ENCODE results near the gene SHISA9.

SHISA9 gene

DNA sequence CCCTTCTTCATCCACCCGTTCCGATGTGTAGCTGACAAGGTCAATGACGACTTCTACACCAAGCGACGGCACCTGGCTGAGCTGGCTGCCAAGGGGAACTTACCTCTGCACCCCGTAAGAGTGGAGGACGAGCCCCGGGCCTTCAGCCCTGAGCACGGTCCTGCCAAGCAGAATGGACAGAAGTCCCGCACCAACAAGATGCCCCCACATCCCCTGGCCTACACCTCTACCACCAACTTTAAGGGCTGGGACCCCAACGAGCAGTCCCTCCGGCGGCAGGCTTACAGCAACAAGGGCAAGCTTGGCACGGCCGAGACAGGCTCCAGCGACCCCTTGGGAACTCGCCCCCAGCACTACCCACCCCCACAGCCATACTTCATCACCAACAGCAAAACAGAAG lies 333.6 kb downstream of the SHISA9 start:
- DNase-seq (ENCODE audit: low read depth, low spot score): no peak
- H3K27ac ChIP-seq: no peak overlapping the region

DNA sequence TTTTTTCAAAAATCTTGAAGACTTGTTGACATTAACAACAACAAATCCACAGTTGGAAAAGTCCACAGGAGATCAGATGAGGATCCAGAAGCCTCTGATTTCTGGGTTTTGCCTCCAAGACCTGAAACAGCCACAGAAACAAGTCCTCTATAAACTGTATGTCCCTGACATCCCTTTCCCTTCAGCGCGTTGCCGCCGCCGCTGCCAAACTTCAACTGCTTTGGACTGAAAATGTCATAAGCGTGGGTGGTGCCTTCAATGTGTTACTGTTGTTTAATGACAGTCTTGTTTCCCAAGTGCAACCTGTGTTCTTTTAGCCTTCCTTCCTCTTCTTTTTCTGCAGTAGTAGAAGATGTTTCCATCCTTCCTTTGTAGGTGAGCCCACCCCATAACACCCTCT lies 334.9 kb downstream of the SHISA9 start:
- DNase-seq (ENCODE audit: low read depth, low spot score): no peak

DNA sequence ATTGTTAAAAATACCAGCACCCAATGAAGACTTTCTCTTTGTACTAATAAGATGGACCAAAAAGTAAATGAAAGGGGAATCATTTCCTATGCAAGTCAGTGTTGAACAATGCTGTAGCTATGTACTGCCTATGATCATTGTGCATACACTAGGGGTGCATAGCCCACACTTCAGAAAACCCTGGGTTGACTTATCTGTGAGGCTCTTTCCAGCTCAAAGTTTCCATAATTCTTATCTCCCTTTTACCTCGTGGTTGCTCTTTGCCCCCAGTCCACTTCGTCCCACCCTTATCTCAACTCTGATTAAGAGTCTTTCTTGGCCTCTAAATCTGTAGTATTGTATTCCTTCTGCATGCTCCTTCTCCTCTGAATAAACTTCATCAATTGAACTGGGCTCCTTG lies 336.8 kb downstream of the SHISA9 start:
- H3K27ac ChIP-seq: no peak overlapping the region
- no peak for DNase-seq (ENCODE audit: low read depth, low spot score)

More for the DNA sequence above, 334.9 kb downstream of the SHISA9 start:
- no peak overlapping the region for H3K27ac ChIP-seq

DNA sequence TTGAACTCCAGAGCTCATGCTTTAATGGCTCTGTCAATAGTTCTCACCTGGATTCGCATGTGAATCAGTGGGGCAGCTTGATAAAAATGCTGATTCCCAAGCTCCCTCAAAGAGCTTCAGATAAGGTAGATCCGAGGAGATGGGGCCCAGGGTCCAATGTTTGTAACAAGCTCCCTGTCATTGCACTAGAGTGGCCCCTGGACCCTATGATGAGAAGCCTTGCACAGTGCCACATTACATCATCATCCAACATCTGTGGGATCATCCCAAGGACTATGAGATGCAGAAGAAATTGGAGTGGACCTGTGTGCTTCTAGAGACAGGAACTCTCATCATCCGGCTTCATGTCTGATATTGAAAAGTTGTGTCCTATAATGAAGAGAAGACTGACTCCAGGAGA lies 340.8 kb downstream of the SHISA9 start:
- no peak for DNase-seq (ENCODE audit: low read depth, low spot score)

DNA sequence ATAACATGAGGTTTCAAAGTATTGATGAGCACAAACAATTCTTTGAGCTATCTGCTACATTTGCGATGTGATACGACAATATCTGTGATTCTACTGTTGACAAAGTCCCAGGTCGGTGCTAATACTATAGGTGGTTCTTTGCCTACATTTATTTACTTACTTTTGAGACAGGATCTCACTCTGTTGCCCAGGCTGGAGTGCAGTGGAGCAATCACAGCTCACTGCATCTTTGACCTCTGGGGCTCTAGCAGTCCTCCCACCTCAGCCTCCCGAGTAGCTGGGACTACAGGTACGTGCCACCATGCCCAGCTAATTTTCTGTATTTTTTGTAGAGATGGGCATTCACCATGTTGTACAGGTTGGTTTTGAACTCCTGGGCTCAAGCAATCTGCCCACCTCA lies 343.4 kb downstream of the SHISA9 start:
- H3K27ac ChIP-seq: no peak overlapping the region
- DNase-seq (ENCODE audit: low read depth, low spot score): no peak

More for the DNA sequence above, 340.8 kb downstream of the SHISA9 start:
- H3K27ac ChIP-seq: no peak overlapping the region

DNA sequence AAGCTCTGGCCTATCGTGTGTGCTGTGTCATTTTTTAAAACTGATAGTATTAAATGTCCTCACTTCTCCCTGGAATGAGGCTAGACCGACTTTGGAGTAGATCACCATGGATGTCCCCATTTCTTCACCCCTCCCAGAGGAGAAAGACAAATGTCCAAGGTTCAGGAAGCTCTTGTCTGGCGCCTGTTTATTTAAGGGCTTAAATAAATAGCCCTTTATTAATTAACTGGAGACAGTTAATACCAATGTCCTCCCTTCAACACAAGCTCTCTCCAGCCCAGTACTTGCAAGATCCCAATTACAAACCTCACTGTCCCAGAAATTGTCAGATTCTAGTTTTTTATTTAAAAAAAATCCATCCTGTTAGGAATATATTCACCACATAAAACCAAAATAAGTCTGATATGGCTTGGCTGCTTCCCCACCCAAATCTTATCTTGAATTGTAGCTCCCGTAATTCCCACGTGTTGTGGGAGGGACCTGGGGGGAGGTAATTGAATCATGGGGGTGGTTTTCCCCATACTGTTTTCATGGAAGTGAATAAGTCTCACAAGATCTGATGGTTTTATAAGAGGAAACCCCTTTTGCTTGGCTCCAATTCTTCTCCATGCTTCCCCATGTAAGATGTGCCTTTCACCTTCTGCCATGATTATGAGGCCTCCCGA lies 344.4 kb downstream of the SHISA9 start:
- no peak overlapping the region for H3K27ac ChIP-seq
- no peak for DNase-seq (ENCODE audit: low read depth, low spot score)

DNA sequence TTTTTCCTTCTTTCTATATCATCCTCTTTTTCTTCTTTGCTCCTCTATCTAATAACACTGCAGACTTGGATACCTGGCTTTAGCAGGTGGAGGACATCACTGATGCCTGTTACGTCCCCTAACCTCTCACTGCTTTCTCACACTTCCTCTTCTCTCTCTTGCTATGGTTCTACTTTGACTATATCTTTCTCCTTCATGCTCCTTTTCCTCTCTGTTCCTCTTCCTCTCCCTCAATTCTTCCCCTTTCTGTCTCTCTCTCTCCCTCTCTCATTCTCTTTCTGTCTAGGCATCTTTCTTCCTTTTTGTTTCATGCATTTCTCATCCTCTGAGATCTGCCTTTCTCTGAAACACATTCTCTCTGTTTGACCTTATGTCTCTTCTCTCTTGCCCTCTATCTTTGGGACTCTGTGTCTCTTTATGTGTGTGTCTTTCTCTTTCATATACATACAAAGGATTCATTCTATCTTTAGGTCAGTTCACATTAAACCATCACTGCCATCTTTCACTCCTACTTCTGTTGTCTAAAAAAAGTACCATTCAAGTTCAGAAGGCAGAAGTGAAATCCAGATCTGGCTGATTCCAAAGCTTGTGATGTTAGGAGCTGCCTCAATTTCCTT lies 353.7 kb downstream of the SHISA9 start:
- no peak overlapping the region for H3K27ac ChIP-seq
- DNase-seq (ENCODE audit: low read depth, low spot score): no peak

DNA sequence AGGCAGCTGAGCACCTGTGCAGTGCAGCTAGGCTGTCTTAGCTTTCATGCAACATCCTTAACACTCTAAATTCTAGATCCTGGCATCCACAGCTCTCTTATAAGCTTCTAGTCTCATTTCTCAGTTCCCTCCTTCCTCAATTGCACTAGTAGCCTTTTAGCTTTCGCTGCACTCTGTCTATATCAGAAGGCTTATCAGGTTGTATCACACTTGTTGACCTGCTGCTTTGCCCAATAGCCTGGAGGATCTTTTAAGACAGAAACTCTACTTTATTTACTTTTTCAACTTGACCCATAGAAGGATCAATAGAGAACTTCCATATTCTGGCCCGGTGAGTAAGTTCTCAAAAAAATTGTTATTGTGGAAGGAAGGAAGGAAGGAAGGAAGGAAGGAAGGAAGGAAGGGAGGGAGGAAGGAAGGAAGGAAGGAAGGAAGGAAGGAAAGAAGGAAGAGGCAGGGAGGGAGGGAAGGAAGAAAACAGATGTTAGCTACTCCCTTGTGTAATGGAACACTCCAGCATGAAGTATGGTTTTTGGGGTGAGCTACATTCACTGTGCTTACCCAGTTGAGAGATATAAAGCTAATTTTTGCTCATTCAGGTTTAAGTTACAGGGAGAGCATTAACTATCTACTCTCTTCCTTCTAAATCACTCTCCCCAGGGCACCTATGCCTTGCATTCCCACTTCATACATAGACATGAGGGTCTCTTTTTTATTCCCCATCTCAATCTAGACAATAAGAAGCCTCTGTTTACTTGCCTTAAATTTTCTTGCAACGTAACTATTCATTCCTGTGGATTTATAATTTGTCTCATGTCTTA lies 361.1 kb downstream of the SHISA9 start:
- no peak for DNase-seq (ENCODE audit: low read depth, low spot score)
- no peak overlapping the region for H3K27ac ChIP-seq

DNA sequence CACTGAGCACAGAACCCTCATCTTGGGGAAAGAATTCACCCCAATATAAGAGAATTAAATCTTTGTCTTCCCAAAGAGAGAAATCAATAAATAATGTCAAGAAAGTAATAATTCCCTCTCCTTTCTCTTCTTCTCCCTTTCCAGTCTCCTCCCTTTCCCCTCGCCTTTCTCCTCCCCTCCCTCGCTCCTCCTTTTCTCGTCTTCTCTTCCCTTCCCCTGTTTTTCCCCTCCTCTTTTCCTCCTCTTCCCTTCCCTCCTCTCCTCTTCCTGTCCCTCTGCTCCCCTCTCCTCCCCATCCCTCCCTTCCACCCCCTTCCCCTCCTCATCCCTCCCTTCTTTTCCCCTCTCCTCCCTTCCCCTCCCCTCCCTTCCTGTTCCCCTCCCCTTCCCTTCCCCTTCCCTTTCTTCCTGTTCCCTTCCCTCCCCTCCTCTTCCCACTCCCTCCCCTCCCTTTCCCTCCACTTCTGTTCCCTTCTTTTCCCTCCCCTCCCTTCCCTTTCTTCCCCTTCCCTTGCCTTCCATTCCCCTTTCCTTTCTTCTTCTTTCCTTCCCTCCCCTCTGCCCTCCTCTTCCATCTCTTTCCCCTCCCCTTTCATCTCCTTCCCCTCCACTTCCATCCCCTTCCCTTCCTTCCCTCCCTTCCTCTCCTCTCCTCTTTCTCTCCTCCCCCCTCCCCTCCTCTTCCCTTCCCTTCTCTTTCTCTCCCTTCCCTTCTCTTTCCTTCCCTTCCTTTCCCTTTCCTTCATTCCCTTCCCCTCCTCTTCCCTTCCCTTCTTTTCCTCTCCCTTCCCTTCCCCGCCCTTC lies 363.6 kb downstream of the SHISA9 start:
- no peak for DNase-seq (ENCODE audit: low read depth, low spot score)
- no peak overlapping the region for H3K27ac ChIP-seq

DNA sequence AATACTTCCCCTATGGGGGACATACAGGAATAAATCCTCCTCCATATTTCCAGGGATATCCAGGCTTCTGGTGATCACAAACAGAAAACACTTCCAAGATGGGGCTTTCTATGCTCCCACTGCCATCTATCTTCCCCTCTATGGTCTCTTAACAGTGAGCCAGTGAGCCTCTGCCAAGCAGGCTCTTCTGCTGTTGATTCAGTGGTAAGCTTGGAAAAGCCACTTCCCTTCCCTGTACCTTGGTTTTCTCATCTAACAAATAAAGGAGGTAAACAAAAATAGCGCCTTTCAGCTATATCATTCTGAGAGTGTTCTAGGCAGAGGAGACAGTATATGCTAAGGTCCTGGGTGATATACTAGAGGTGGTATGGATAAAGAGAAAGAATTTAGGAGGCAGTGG lies 368.0 kb downstream of the SHISA9 start:
- no peak overlapping the region for H3K27ac ChIP-seq
- no peak for DNase-seq (ENCODE audit: low read depth, low spot score)

DNA sequence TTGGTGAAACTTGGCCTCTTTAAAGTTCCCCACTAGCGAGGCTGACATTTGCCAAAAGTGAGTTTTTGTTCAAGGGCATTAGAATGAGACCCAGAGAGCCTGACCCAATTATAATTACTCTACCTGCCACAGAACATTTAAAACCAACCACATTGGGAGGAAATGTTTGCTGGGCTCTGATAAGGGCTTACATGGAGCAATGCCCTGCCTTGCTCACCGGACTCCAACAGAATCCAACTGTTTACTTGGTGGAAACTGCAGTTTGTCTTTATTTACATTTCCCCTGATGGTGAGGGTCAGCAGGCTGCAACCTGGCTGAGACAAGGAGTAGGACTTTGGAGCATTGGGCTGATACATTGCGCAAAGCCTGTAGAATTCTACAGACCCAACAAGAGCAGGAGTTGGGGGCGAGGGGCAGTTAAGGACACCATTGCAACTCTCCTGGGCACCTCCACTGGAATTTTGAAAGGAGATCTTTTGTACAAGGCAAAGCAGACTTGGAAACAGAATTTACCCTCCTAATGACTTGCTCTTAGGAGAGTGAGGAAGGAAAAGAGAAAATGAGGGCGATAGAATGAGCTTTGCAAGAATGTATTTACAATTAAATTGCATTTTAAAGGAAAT lies 368.6 kb downstream of the SHISA9 start:
- H3K27ac ChIP-seq: no peak overlapping the region
- DNase-seq (ENCODE audit: low read depth, low spot score): no peak

DNA sequence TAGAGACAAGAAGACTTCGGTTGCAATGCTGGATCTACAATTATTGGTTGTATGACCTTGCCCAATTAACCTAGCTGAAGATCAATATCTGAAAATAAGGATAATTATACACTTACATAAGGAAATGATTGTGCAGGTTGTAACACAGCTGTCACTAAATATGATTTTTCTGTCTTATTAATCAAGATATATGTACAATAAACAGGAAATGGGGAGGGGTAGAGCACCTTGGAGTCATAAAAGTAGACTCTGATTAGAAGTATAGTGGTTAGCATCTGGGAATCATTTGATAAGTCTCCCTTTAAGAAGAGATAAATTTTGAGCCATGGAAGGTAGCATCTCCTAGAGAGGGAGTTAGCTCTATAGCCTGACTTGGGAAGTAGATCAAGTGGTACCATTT lies 369.2 kb downstream of the SHISA9 start:
- DNase-seq (ENCODE audit: low read depth, low spot score): no peak
- H3K27ac ChIP-seq: no peak overlapping the region

DNA sequence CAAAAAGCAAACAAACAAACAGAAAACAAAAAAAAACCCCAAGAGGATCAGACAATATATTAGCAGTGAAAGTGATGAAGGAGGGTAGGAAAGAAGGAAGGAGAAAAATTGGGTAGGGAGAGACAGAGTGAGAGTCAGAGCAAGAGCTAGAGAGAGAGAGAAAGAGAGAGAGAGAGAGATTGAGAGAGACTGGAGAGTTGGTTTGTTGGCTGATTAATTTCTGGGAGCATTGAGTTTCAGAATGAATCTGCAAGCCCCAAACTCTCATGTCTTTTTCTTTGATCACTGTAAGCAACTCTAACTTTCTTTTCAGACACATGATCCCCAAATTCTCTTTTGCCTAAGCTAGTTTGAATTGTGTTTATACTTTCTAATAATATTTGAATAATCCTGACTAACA lies 388.1 kb downstream of the SHISA9 start:
- no peak for DNase-seq (ENCODE audit: low read depth, low spot score)
- H3K27ac ChIP-seq: no peak overlapping the region

All from epithelial cell of prostate (primary cell).